Cortex of kidney (tissue), 1 donor: ENCODE results near the gene NDUFB4.
"Not testable (repeated sequence)": the region's sequence is repeated elsewhere in the genome, so short reads cannot be mapped to it uniquely, and the experiment has no call there.

Source experiments
- DNase-seq: peaks from one replicate; lab custom pipeline; 2025; lab: John Stamatoyannopoulos, UW

The NDUFB4 gene

GRCh38 chr3:120569222-120570057 lies 26.7 kb upstream of the NDUFB4 start:
- DNase-seq = no peak

GRCh38 chr3:120572027-120572426 lies 24.1 kb upstream of the NDUFB4 start:
- DNase-seq = no peak

- no peak for DNase-seq
Observed at GRCh38 chr3:120587332-120587975, 8.7 kb upstream of the NDUFB4 start.

GRCh38 chr3:120595788-120596115 lies 384 bp upstream of the NDUFB4 start:
- DNase-seq = no peak

GRCh38 chr3:120596853-120597223 lies 702 bp downstream of the NDUFB4 start:
- DNase-seq = no peak

GRCh38 chr3:120597445-120598049 lies 1.4 kb downstream of the NDUFB4 start:
- DNase-seq = no peak

GRCh38 chr3:120599211-120599610 lies 3.1 kb downstream of the NDUFB4 start:
- DNase-seq = no peak

GRCh38 chr3:120601554-120601953 lies 5.4 kb downstream of the NDUFB4 start:
- DNase-seq = no peak

GRCh38 chr3:120602682-120603081 lies 6.5 kb downstream of the NDUFB4 start:
- DNase-seq = no peak

GRCh38 chr3:120604382-120604781 lies 8.2 kb downstream of the NDUFB4 start:
- no peak for DNase-seq

GRCh38 chr3:120604784-120605183 lies 8.6 kb downstream of the NDUFB4 start:
- DNase-seq = no peak

GRCh38 chr3:120608506-120608905 lies 12.4 kb downstream of the NDUFB4 start:
- no peak for DNase-seq

- no peak for DNase-seq
Observed at GRCh38 chr3:120614765-120615164, 18.6 kb downstream of the NDUFB4 start.

GRCh38 chr3:120615847-120616609 lies 19.9 kb downstream of the NDUFB4 start:
- DNase-seq = no peak

GRCh38 chr3:120616745-120617144 lies 20.6 kb downstream of the NDUFB4 start:
- DNase-seq = not testable (repeated sequence)

- DNase-seq = no peak
Observed at GRCh38 chr3:120622457-120622856, 26.3 kb downstream of the NDUFB4 start.

- DNase-seq = no peak
Observed at GRCh38 chr3:120622870-120623726, 27.0 kb downstream of the NDUFB4 start.

- no peak for DNase-seq
Observed at GRCh38 chr3:120623727-120624093, 27.6 kb downstream of the NDUFB4 start.

- no peak for DNase-seq
Observed at GRCh38 chr3:120625159-120625586, 29.0 kb downstream of the NDUFB4 start.

- no peak for DNase-seq
Observed at GRCh38 chr3:120634539-120634938, 38.4 kb downstream of the NDUFB4 start.

GRCh38 chr3:120636795-120637401 lies 40.8 kb downstream of the NDUFB4 start:
- DNase-seq = no peak
